ENCODE data around the gene TAS2R16. TPM values are rescaled to one million over a fixed set of nuclear protein-coding genes. Genes with fewer than 3 reads are reported as not detected.

Gene TAS2R16
- total RNA-seq, 2 experiments from 2014 or later: not detected

DNA sequence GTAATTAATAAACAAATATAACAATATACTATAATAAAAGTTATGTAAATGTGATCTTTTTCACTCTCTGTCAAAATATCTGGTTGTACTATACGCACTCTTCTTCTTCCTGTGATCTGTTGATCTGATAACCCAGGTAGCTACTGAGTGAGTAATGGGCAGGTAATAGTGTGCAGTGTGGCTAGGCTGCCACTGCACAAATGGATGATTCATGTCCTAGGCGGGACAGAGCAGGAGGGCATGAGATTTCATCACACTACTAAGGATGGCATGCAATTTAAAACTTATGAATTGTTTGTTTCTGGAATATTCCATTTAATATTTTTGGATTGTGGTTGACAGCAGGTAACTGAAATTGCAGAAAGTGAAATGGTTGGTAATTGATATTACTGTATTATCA lies 44.5 kb downstream of the TAS2R16 start:
- ATAC-seq: no peak

DNA sequence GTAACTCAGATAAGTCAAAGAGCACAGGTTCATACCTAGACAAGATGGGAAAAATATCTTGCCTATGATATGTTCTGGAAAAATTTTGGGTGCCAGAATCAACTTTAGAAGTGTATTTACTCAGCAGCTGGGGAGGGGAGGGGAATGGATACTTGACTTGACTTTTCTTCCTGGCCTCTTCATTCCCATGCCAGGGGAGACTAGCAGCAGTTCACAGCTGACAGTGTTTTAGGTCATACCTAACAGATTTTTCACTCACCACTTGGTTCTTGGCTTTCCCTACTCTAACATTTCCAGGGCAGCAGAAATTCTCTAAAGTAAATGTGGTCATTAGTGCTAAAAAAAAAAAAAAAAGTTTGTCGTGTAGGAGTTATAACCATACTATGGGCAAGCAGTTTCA lies 46.3 kb downstream of the TAS2R16 start:
- DNase-seq (no peak), ATAC-seq (no peak)
- H3K27me3 Mint-ChIP-seq: no peaks in the 10 kb centered on the region
- no peak overlapping the region for H3K4me3 Mint-ChIP-seq
- no peaks in the 10 kb centered on the region for H3K36me3 Mint-ChIP-seq
- CTCF ChIA-PET: no interaction called here
- no peak overlapping the region for H3K27ac Mint-ChIP-seq
- H3K4me1 Mint-ChIP-seq: no peaks in the 10 kb centered on the region
- no peaks in the 10 kb centered on the region for H3K9me3 Mint-ChIP-seq (ENCODE audit: low read depth)

More for the DNA sequence above, 44.5 kb downstream of the TAS2R16 start:
- CTCF ChIA-PET: no interaction called here
- no peaks in the 10 kb centered on the region for H3K36me3 Mint-ChIP-seq
- no peak overlapping the region for H3K4me3 Mint-ChIP-seq
- DNase-seq: no peak
- H3K27me3 Mint-ChIP-seq: no peaks in the 10 kb centered on the region
- no peaks in the 10 kb centered on the region for H3K9me3 Mint-ChIP-seq (ENCODE audit: low read depth)
- no peaks in the 10 kb centered on the region for H3K4me1 Mint-ChIP-seq
- no peak overlapping the region for H3K27ac Mint-ChIP-seq

Other genes with a start within 250 kb of the TAS2R16 start
- gene CADPS2, start 109.2 kb downstream of the TAS2R16 start, total RNA-seq: not detected
- gene SLC13A1, start 204.3 kb upstream of the TAS2R16 start, total RNA-seq: not detected